HepG2 (cell line): ENCODE results near the gene PLPPR2. TPM values are rescaled to one million over a fixed set of nuclear protein-coding genes. Genes with fewer than 3 reads are reported as not detected.

ENCODE experiments used
- DZIP1 ChIP-seq: sonication (generic); formaldehyde crosslinking; IDR thresholded peaks from 2 replicates; pipeline ENCODE4 v1.5.0; 2020; ENCODE audit warnings: mild to moderate bottlenecking, missing genetic modification reagents
- EHMT2 ChIP-seq: fragments of 200-600 bp; sonication (generic); IDR thresholded peaks from 2 replicates; pipeline ENCODE4 v1.7.0; 2017; ENCODE audit warnings: antibody characterized with exemption, low read depth, low read length, borderline replicate concordance
- HCFC1 ChIP-seq: fragments of 150-350 bp; IDR thresholded peaks from 2 replicates; pipeline ENCODE4 v1.6.1; 2014; ENCODE audit warnings: low read depth, low read length
- HINFP ChIP-seq: sonication (generic); formaldehyde crosslinking; IDR thresholded peaks from 2 replicates; pipeline ENCODE4 v1.4.0; 2020; ENCODE audit warnings: low read depth, mild to moderate bottlenecking, missing genetic modification reagents
- MAZ ChIP-seq, 2 experiments: sonication (generic) in 1 of 2; formaldehyde crosslinking in 1 of 2; IDR thresholded peaks; 2 replicates each; pipeline versions ENCODE4 v1.5.0 to v1.6.1; 2012 to 2020; ENCODE audit warnings: low read depth in 2 of 2, mild to moderate bottlenecking in 2 of 2, borderline replicate concordance in 1 of 2, improper control_type of control experiment in 1 of 2, low read length in 1 of 2, missing genetic modification reagents in 1 of 2, moderate library complexity in 1 of 2
- NAIF1 ChIP-seq: sonication (generic); formaldehyde crosslinking; IDR thresholded peaks from 2 replicates; pipeline ENCODE4 v1.5.0; 2020; ENCODE audit warnings: mild to moderate bottlenecking, missing genetic modification reagents, borderline replicate concordance
- PCBP1 ChIP-seq: fragments of 200-400 bp; formaldehyde crosslinking; IDR thresholded peaks from 2 replicates; pipeline ENCODE4 v1.6.1; 2017; ENCODE audit warnings: mild to moderate bottlenecking, low read depth, low read length, borderline replicate concordance
- PITX1 ChIP-seq: sonication (generic); formaldehyde crosslinking; IDR thresholded peaks from 2 replicates; pipeline ENCODE4 v1.5.1; 2020; ENCODE audit warnings: mild to moderate bottlenecking, missing genetic modification reagents
- RARA ChIP-seq: IDR thresholded peaks from 2 replicates; pipeline ENCODE4 v1.6.1; 2016; ENCODE audit warnings: missing genetic modification reagents, missing compliant biosample characterization
- RXRA ChIP-seq: sonication (generic); formaldehyde crosslinking; IDR thresholded peaks from 2 replicates; pipeline ENCODE4 v1.5.1; 2020; ENCODE audit warnings: missing genetic modification reagents
- STAG1 ChIP-seq: sonication (generic); formaldehyde crosslinking; IDR thresholded peaks from 2 replicates; pipeline ENCODE4 v1.4.0; 2020; ENCODE audit warnings: missing genetic modification reagents
- TEAD2 ChIP-seq: sonication (generic); formaldehyde crosslinking; IDR thresholded peaks from 2 replicates; pipeline ENCODE4 v1.9.0; 2021; ENCODE audit warnings: missing genetic modification reagents
- ZFP82 ChIP-seq: sonication (generic); formaldehyde crosslinking; IDR thresholded peaks from 2 replicates; pipeline ENCODE4 v1.5.1; 2020; ENCODE audit warnings: mild to moderate bottlenecking, missing genetic modification reagents, borderline replicate concordance
- ZMYM2 ChIP-seq: sonication (generic); formaldehyde crosslinking; IDR thresholded peaks from 2 replicates; pipeline ENCODE4 v1.8.0; 2022; ENCODE audit warnings: mild to moderate bottlenecking, missing genetic modification reagents
- ZMYM4 ChIP-seq: sonication (generic); formaldehyde crosslinking; IDR thresholded peaks from 2 replicates; pipeline ENCODE4 v1.8.1; 2023; ENCODE audit warnings: mild to moderate bottlenecking, missing genetic modification reagents
- ZNF331 ChIP-seq: sonication (generic); formaldehyde crosslinking; IDR thresholded peaks from 2 replicates; pipeline ENCODE4 v1.4.0; 2020; ENCODE audit warnings: missing genetic modification reagents
- ZNF547 ChIP-seq: sonication (generic); formaldehyde crosslinking; IDR thresholded peaks from 2 replicates; pipeline ENCODE4 v1.5.1; 2020; ENCODE audit warnings: mild to moderate bottlenecking, missing genetic modification reagents
- ZNF557 ChIP-seq: sonication (generic); formaldehyde crosslinking; IDR thresholded peaks from 2 replicates; pipeline ENCODE4 v1.4.0; 2020; ENCODE audit warnings: missing genetic modification reagents
- ZSCAN22 ChIP-seq: sonication (generic); formaldehyde crosslinking; IDR thresholded peaks from 2 replicates; pipeline ENCODE4 v1.4.0; 2020; ENCODE audit warnings: mild to moderate bottlenecking, missing genetic modification reagents
- polyA plus RNA-seq, 8 experiments: library from polyadenylated mRNA; depleted of rRNA in 3 of 8; stranded (reverse) in 7 of 8; unstranded in 1 of 8; fragments of >200 nt; fragmentation: Illumina TruSeq in 4 of 8; extraction: Trizol in 4 of 8; gene quantifications; 2 replicates each; pipeline versions ENCODE4 v1.2.1 to v1.2.3, GENCODE V29; 2011 to 2016; ENCODE audit warnings: low read depth in 4 of 8, missing spikeins in 1 of 8, mixed read lengths in 1 of 8; ENCODE audit not compliant: insufficient read depth in 1 of 8
- total RNA-seq, 5 experiments: library from RNA; depleted of rRNA; stranded (reverse); fragments of >200 nt; fragmentation: Illumina TruSeq; extraction: Trizol; gene quantifications; 2 replicates each; pipeline ENCODE4 v1.2.3, GENCODE V29; 2016; ENCODE audit warnings: low read depth in 1 of 5
- TF ChIP-seq, protein P1 (sequence below): sonication (generic); formaldehyde crosslinking; IDR thresholded peaks from 2 replicates; pipeline ENCODE4 v1.5.0; 2020; ENCODE audit warnings: mild to moderate bottlenecking, missing genetic modification reagents, borderline replicate concordance
- TF ChIP-seq, protein P2 (sequence below): sonication (generic); formaldehyde crosslinking; IDR thresholded peaks from 2 replicates; pipeline ENCODE4 v1.4.0; 2020; ENCODE audit warnings: missing genetic modification reagents, borderline replicate concordance

The PLPPR2 gene
- total and polyA plus RNA-seq, 2 of the 13 experiments (the other 11 are each of a cell fraction or from before 2014, with no cell fraction given): 1.5 to 2.1 TPM

- TF ChIP-seq ZFP82 (no peak), STAG1 (peak; percentile 78), RXRA (CRISPR knock-in tag) (peak; percentile 69), ZNF557 (CRISPR knock-in tag) (no peak), ZMYM4 (CRISPR knock-in tag) (peak; percentile 86), ZNF331 (peak; percentile 83), ZSCAN22 (CRISPR knock-in tag) (no peak), HINFP (peak; percentile 90; the same call in 1 of the 2 replicates), TEAD2 (CRISPR knock-in tag) (no peak), MAZ (IDR thresholded peaks at IDR 0.05; ENCODE audit: borderline replicate concordance, low read depth, low read length) (no peak; the same call in 1 of the 2 replicates), MAZ (CRISPR knock-in tag; IDR thresholded peaks at IDR 0.05; ENCODE audit: low read depth) (peak; percentile 90), ZMYM2 (CRISPR knock-in tag) (no peak), ZNF547 (CRISPR knock-in tag) (peak; percentile 63; the same call in 1 of the 2 replicates), RARA (CRISPR knock-in tag) (peak; percentile 38; the same call in 1 of the 2 replicates), HCFC1 (0 out of 2 replicates have a peak, but pooled peaks have one; percentile 19), EHMT2 (no peak), DZIP1 (no peak), NAIF1 (CRISPR knock-in tag) (peak; percentile 70; the same call in 1 of the 2 replicates), PITX1 (CRISPR knock-in tag) (peak; percentile 32; the same call in 1 of the 2 replicates), PCBP1 (no peak)
- TF ChIP-seq, protein P1, sequence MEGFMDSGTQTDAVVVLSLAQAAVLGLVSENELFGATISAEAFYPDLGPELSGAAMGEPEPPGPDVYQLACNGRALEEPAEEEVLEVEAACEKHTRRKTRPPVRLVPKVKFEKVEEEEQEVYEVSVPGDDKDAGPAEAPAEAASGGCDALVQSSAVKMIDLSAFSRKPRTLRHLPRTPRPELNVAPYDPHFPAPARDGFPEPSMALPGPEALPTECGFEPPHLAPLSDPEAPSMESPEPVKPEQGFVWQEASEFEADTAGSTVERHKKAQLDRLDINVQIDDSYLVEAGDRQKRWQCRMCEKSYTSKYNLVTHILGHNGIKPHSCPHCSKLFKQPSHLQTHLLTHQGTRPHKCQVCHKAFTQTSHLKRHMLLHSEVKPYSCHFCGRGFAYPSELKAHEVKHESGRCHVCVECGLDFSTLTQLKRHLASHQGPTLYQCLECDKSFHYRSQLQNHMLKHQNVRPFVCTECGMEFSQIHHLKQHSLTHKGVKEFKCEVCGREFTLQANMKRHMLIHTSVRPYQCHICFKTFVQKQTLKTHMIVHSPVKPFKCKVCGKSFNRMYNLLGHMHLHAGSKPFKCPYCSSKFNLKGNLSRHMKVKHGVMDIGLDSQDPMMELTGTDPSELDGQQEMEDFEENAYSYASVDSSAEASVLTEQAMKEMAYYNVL (CRISPR knock-in tag): peak; percentile 31; the same call in 1 of the 2 replicates
- TF ChIP-seq, protein P2, sequence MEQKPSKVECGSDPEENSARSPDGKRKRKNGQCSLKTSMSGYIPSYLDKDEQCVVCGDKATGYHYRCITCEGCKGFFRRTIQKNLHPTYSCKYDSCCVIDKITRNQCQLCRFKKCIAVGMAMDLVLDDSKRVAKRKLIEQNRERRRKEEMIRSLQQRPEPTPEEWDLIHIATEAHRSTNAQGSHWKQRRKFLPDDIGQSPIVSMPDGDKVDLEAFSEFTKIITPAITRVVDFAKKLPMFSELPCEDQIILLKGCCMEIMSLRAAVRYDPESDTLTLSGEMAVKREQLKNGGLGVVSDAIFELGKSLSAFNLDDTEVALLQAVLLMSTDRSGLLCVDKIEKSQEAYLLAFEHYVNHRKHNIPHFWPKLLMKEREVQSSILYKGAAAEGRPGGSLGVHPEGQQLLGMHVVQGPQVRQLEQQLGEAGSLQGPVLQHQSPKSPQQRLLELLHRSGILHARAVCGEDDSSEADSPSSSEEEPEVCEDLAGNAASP (CRISPR knock-in tag): peak; percentile 63
Observed at GRCh38 chr19:11380653-11381537, 25.7 kb downstream of the PLPPR2 start (continued).
